Cardiac fibroblast (primary cell): Measurements from ENCODE around the gene PTPA.

Experiments
- DNase-seq, 2 donors: peaks; one replicate each; pipeline versions ENCODE4 v3.0.0 to v3.0.0-alpha.2; 2010; ENCODE audit warnings: low read depth in 2 of 2
- H3K4me3 ChIP-seq, 2 donors: replicated peaks in 1 of 2; 1 replicate in 1 of 2; 2 replicates in 1 of 2; pipeline ENCODE4 v1.5.1; 2011; ENCODE audit warnings: low read depth in 2 of 2, low read length in 2 of 2, mild to moderate bottlenecking in 2 of 2, moderate library complexity in 1 of 2
- TF ChIP-seq, protein P1 (sequence below): IDR thresholded peaks from one replicate; pipeline ENCODE4 v1.5.1; 2011; ENCODE audit warnings: low read depth, mild to moderate bottlenecking, low read length, inconsistent platforms

Gene PTPA

GRCh38 chr9:129070696-129071525 is 40.3 kb upstream of the PTPA start:
- no peak overlapping the region for H3K4me3 ChIP-seq
- TF ChIP-seq, protein P1, sequence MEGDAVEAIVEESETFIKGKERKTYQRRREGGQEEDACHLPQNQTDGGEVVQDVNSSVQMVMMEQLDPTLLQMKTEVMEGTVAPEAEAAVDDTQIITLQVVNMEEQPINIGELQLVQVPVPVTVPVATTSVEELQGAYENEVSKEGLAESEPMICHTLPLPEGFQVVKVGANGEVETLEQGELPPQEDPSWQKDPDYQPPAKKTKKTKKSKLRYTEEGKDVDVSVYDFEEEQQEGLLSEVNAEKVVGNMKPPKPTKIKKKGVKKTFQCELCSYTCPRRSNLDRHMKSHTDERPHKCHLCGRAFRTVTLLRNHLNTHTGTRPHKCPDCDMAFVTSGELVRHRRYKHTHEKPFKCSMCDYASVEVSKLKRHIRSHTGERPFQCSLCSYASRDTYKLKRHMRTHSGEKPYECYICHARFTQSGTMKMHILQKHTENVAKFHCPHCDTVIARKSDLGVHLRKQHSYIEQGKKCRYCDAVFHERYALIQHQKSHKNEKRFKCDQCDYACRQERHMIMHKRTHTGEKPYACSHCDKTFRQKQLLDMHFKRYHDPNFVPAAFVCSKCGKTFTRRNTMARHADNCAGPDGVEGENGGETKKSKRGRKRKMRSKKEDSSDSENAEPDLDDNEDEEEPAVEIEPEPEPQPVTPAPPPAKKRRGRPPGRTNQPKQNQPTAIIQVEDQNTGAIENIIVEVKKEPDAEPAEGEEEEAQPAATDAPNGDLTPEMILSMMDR: no peak
- DNase-seq: no peak

GRCh38 chr9:129071526-129072126 is 39.6 kb upstream of the PTPA start:
- TF ChIP-seq, protein P1: no peak
- DNase-seq: no peak
- H3K4me3 ChIP-seq: no peak overlapping the region

- H3K4me3 ChIP-seq: no peak overlapping the region
- no peak for DNase-seq
- TF ChIP-seq, protein P1: no peak
Measured at GRCh38 chr9:129072171-129072570, 39.0 kb upstream of the PTPA start.

DNA sequence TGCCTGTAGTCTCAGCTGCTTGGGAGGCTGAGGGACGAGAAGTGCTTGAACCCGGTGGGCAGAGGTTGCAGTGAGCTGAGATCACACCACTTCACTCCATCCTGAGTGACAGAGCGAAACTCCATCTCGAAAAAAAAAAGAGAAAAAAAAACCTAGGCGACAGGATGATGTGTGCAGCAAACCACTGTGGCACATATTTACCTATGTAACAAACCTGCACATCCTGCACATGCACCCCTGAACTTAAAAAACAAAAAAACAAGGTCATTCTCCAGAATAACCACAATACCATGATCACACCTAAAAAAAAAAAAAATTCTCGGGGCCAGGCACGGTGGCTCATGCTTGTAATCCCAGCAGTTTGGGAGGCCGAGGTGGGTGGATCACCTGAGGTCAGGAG is 37.8 kb upstream of the PTPA start:
- no peak overlapping the region for H3K4me3 ChIP-seq
- TF ChIP-seq, protein P1: no peak
- DNase-seq: no peak

DNA sequence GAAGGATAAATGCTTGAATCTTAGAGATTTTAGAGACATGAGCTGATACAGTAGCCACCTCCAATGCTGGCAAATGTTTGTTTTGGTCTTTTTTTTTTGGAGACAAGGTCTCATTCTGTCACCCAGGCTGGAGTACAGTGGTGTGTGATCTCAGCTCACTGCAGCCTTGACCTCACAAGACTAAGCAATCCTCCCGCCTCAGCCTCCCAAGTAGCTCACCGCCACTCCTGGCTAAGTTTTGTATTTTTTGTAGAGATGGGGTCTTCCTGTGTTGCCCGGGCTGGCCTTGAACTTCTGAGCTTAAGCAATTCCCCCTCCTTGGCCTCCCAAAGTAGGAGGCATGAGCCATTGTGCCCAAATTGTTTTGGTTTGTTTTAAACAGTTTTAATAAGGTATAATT is 37.1 kb upstream of the PTPA start:
- TF ChIP-seq, protein P1: no peak
- DNase-seq: no peak
- H3K4me3 ChIP-seq: no peak overlapping the region

GRCh38 chr9:129075996-129076639 is 35.1 kb upstream of the PTPA start:
- H3K4me3 ChIP-seq: no peak overlapping the region

More at GRCh38 chr9:129075996-129076639, 35.1 kb upstream of the PTPA start:
- TF ChIP-seq, protein P1: no peak
- DNase-seq: no peak
